Gastrocnemius medialis (tissue), 4 donors: ENCODE results near the gene PAPPA2. TPM values are rescaled to one million over a fixed set of nuclear protein-coding genes. Genes with fewer than 3 reads are reported as not detected.

Experiments
- ATAC-seq, 2 donors: fragments of 150-250 bp; one replicate each; pipeline ENCODE4 v1.9.1; 2016
- DNase-seq, 2 donors: peaks; one replicate each; pipeline ENCODE4 v3.0.0-alpha.2; 2019
- H3K27ac ChIP-seq, 4 donors: fragments of 200-600 bp; sonication (generic); 1 replicate in 1 of 4; 2 replicates in 3 of 4; pipeline ENCODE4 v1.5.1; 2016 to 2018; ENCODE audit warnings: mild to moderate bottlenecking in 2 of 4, moderate library complexity in 1 of 4
- H3K27me3 ChIP-seq, 3 donors: fragments of 200-600 bp; sonication (generic) in 2 of 3; 1 replicate in 1 of 3; 2 replicates in 2 of 3; pipeline versions ENCODE4 v1.5.1 to v1.6.0; 2016 to 2019; ENCODE audit warnings: mild to moderate bottlenecking in 1 of 3, moderate library complexity in 1 of 3
- H3K36me3 ChIP-seq, 2 donors: fragments of 200-600 bp; sonication (generic) in 1 of 2; one replicate each; pipeline ENCODE4 v1.5.1; 2017 to 2018
- H3K4me1 ChIP-seq, 2 donors: fragments of 200-600 bp; sonication (generic) in 1 of 2; one replicate each; pipeline ENCODE4 v1.5.1; 2016 to 2017; ENCODE audit warnings: mild to moderate bottlenecking in 2 of 2
- H3K4me3 ChIP-seq, 4 donors: fragments of 200-600 bp; sonication (generic) in 3 of 4; 1 replicate in 1 of 4; 2 replicates in 3 of 4; pipeline ENCODE4 v1.5.1; 2016 to 2019; ENCODE audit warnings: mild to moderate bottlenecking in 2 of 4
- H3K9me3 ChIP-seq, 3 donors: fragments of 200-600 bp; sonication (generic) in 2 of 3; 1 replicate in 1 of 3; 2 replicates in 2 of 3; pipeline ENCODE4 v1.5.1; 2016 to 2019
- POLR2A ChIP-seq, 2 donors: fragments of 450-650 bp; IDR thresholded peaks; one replicate each; pipeline ENCODE4 v1.6.1; 2017; ENCODE audit warnings: antibody characterized with exemption in 2 of 2, mild to moderate bottlenecking in 2 of 2, moderate library complexity in 2 of 2
- in situ Hi-C, 4 donors: fragments of 200-750 bp; cut with MboI; loops; one replicate each; pipeline versions ENCODE4 v1.15.0 to v1.8.0; 2017; ENCODE audit warnings: low sequenced_read_pairs in 4 of 4
- intact Hi-C: fragments of 100-400 bp; cut with DNase I; formaldehyde crosslinking; loops from one replicate; pipeline ENCODE4 v1.15.1; 2023; ENCODE audit warnings: low total_unique reads
- total RNA-seq, 4 donors: library from RNA; depleted of rRNA; stranded (reverse); fragments of >200 nt; gene quantifications; one replicate each; pipeline versions ENCODE4 v1.1.0 to v1.2.3, GENCODE V29; 2016
- TF ChIP-seq, protein P1 (sequence below), 5 experiments: fragments of 450-650 bp in 3 of 5; fragments of 200-600 bp in 2 of 5; sonication (generic) in 2 of 5; IDR thresholded peaks in 4 of 5; conservative IDR thresholded peaks in 1 of 5; 1 replicate in 4 of 5; 2 replicates in 1 of 5; pipeline ENCODE4 v1.5.1; 2016 to 2019; ENCODE audit warnings: antibody characterized with exemption in 5 of 5, mild to moderate bottlenecking in 3 of 5, moderate library complexity in 3 of 5

The PAPPA2 gene
- total RNA-seq, 4 donors from 2014 or later, result 0.11 TPM; not detected in 3

- in situ Hi-C loops, result no loop called here
- DNase-seq (no peak), ATAC-seq (no peak)
- no peak overlapping the region for H3K4me3 ChIP-seq
- no peak overlapping the region for H3K27ac ChIP-seq
- no peaks in the 10 kb centered on the region for H3K9me3 ChIP-seq
- H3K4me1 ChIP-seq, result no peaks in the 10 kb centered on the region
- intact Hi-C loops, result no loop called here
- H3K36me3 ChIP-seq, result no peaks in the 10 kb centered on the region
- TF ChIP-seq POLR2A (IDR thresholded peaks at IDR 0.05), result no peak
- TF ChIP-seq, protein P1, sequence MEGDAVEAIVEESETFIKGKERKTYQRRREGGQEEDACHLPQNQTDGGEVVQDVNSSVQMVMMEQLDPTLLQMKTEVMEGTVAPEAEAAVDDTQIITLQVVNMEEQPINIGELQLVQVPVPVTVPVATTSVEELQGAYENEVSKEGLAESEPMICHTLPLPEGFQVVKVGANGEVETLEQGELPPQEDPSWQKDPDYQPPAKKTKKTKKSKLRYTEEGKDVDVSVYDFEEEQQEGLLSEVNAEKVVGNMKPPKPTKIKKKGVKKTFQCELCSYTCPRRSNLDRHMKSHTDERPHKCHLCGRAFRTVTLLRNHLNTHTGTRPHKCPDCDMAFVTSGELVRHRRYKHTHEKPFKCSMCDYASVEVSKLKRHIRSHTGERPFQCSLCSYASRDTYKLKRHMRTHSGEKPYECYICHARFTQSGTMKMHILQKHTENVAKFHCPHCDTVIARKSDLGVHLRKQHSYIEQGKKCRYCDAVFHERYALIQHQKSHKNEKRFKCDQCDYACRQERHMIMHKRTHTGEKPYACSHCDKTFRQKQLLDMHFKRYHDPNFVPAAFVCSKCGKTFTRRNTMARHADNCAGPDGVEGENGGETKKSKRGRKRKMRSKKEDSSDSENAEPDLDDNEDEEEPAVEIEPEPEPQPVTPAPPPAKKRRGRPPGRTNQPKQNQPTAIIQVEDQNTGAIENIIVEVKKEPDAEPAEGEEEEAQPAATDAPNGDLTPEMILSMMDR (IDR thresholded peaks at IDR 0.05 in 4 of 5, conservative IDR thresholded peaks at IDR 0.05 in 1 of 5), result no peak
- H3K27me3 ChIP-seq, result no peaks in the 10 kb centered on the region
Measured at GRCh38 chr1:176609556-176610408, 146.8 kb downstream of the PAPPA2 start.

DNA sequence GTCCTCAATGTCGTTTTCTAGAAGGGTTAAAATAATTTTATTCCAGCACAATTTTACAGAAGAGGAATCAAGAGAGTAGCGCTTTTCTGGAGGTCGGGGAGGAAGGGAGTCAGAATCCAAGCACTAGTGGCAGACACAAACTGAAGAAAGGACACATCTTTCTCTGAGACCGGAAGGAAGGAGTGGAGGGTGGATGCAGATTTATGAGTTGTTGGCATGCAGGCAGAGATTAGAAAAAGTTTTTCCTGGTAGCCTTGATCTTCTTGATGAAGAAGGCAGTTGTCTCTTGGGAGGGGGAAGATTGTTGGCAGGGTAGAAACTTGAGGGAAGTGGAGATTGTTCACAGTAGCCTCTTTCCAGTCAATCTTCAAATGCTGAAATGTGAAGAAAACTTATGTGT, 149.8 kb downstream of the PAPPA2 start:
- no peaks in the 10 kb centered on the region for H3K9me3 ChIP-seq
- ATAC-seq (no peak), DNase-seq (no peak)
- intact Hi-C loops (no loop called here), in situ Hi-C loops (no loop called here)
- H3K4me3 ChIP-seq, result no peak overlapping the region
- no peaks in the 10 kb centered on the region for H3K27me3 ChIP-seq
- H3K27ac ChIP-seq, result no peak overlapping the region
- no peaks in the 10 kb centered on the region for H3K4me1 ChIP-seq
- TF ChIP-seq, protein P1 (IDR thresholded peaks at IDR 0.05 in 4 of 5, conservative IDR thresholded peaks at IDR 0.05 in 1 of 5), result no peak
- no peak for TF ChIP-seq POLR2A (IDR thresholded peaks at IDR 0.05)
- no peaks in the 10 kb centered on the region for H3K36me3 ChIP-seq

DNA sequence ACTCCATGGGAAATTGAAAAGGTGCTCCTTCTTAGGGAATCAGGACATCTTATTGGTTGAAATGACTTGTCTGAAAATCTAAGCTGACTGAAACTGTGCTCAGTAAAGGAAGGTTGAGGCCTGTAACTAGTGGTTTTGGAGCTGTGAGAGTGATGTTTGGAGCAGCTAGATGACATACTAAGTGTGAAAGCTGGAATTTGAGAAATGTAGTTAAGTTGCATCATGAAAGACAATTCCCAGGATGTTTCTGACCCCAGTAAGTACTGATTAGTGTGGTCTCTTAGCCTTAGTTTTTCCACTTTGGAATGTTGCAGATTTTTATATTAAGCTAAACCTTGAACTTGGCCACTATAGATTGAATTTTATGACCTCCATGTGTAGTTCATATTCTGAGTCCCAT, 154.9 kb downstream of the PAPPA2 start:
- ATAC-seq (no peak), DNase-seq (no peak)
- intact Hi-C loops (no loop called here), in situ Hi-C loops (no loop called here)
- no peak for TF ChIP-seq POLR2A (IDR thresholded peaks at IDR 0.05)
- TF ChIP-seq, protein P1 (IDR thresholded peaks at IDR 0.05 in 4 of 5, conservative IDR thresholded peaks at IDR 0.05 in 1 of 5), result no peak
- Histone ChIP-seq H3K27me3 (no peaks in the 10 kb centered on the region), H3K4me1 (no peaks in the 10 kb centered on the region), H3K27ac (no peak overlapping the region), H3K9me3 (no peaks in the 10 kb centered on the region), H3K36me3 (no peaks in the 10 kb centered on the region), H3K4me3 (no peak overlapping the region)

DNA sequence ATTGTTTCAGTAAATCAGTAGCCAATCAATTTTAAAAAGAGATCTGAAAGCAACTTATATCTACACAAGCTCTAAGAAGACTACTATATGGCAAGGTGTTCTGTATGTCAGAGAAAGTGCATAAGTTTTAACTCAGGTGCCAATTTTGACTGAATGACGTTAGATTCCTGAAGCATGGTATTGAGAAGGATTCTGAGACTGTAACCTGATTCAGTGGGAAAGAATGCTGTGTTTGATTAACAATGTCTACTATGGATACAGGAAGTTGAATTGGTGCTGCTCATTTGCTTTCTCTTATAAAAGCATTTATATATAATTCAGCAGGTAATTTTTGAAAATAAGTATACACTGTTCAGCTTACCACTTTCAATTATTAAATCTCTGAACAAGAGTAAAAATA, 156.3 kb downstream of the PAPPA2 start:
- ATAC-seq (no peak), DNase-seq (no peak)
- in situ Hi-C loops (no loop called here), intact Hi-C loops (no loop called here)
- no peaks in the 10 kb centered on the region for H3K36me3 ChIP-seq
- no peak overlapping the region for H3K27ac ChIP-seq
- no peak overlapping the region for H3K4me3 ChIP-seq
- no peaks in the 10 kb centered on the region for H3K27me3 ChIP-seq
- no peaks in the 10 kb centered on the region for H3K9me3 ChIP-seq
- TF ChIP-seq, protein P1 (IDR thresholded peaks at IDR 0.05 in 4 of 5, conservative IDR thresholded peaks at IDR 0.05 in 1 of 5), result no peak
- no peak for TF ChIP-seq POLR2A (IDR thresholded peaks at IDR 0.05)
- H3K4me1 ChIP-seq, result no peaks in the 10 kb centered on the region
